Stimulated activated CD8-positive, alpha-beta memory T cell treated with anti-CD3 and anti-CD28 coated beads, Interleukin-12 subunit alpha, Interleukin-12 subunit beta, amount 100 ng/mL, for 4 hours (primary cell): ENCODE results near the gene RPH3AL.

Experiments
- DNase-seq: peaks from one replicate; pipeline ENCODE4 v3.0.0-alpha.2; 2020; ENCODE audit warnings: low read depth

Gene RPH3AL, protein sequence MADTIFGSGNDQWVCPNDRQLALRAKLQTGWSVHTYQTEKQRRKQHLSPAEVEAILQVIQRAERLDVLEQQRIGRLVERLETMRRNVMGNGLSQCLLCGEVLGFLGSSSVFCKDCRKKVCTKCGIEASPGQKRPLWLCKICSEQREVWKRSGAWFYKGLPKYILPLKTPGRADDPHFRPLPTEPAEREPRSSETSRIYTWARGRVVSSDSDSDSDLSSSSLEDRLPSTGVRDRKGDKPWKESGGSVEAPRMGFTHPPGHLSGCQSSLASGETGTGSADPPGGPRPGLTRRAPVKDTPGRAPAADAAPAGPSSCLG

DNA sequence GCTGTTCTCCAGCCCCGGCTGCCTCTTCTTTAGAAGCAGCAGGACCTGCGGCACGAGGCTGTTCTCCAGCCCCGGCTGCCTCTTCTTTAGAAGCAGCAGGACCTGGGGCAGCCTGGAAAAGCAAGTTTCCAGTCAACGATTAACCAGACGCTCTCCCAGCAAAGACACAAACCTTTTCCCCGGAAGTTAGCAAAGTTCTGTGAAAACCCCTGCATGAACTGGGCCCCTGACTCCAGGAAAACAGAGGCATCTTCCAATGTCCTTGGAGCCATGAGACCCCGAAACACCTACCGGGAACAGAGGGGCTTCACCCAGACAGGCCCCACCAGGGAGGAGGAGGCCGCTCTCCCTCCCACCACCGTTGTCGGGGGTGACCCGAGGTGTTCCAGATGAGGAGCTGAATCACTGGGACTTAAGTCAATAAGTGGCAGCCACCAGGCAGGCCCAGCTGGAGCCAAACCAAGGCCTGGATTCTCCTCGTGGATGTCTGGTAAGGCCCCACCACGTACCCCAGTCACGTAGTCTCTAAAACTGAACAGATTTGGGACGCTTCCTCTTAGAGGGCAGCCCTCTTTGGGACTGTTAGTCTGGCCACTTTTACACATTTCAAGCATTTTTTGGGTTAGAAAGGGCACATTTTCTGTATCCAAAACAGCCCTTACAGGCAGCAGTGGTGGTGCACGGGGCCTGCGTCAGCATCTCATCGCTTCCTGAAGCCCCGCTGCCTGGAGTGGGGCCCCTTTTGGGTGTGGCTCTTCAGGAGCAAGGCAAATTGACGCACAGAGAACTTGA lies at the start of gene RPH3AL:
Gene RPH3AL (minus strand): TSS at position 387 of the 792 bp plus-strand sequence. CDS start 25,264 bp downstream, outside the sequence.
- DNase-seq, result no peak

DNA sequence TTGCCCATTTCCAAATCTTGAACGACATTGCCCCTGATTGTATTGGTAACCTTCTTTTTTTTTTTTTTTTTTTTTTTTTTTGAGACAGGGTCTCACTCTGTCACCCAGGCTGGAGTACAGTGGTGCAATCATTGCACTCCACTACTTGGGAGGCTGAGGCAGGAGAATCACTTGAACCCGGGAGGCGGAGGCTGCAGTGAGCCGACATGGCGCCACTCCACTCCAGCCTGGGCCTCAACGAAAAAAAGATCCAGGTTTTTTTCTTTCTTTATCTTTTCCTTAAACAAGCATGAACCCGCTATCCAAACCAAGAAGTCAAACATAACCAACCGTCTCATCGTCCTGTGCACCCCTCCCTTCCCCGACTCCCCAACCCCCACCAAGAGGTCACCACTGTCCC lies 47.6 kb upstream of the RPH3AL start:
- DNase-seq, result no peak

DNA sequence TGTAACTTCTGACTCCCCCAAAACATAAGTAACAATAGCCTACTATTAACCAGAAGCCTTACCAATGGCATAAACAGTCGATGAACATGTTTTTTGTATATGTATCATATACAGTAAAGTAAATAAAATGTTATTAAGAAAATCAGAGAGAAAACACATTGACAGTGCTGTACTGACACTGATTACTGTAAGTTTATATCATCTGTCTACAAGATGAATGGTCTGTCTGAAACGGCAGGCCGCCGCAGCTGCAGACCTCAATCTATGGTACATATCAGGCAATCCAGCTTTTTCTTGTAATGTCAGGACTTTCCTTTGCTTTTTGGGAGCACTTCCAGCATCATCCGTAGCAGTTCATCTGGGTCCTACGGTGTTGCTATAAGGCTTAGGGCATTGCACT lies 44.2 kb upstream of the RPH3AL start:
- DNase-seq, result no peak

DNA sequence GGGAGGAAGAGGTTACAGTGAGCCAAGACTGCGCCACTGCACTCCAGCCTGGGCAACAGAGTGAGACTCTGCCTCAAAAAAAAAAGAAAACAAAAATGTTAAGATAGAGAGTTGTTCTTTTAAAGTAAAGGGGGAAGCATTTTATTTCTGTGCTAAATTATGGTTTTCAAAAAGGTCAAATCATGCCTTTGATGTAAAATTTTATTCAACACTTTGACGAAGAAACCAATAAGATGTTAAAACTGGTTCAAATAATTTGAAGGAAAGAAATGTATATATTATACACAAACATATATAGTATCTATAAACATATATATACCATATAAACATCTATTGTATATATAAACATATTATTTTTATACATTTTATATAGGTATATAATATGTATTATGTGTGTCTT lies 43.4 kb upstream of the RPH3AL start:
- DNase-seq, result no peak

DNA sequence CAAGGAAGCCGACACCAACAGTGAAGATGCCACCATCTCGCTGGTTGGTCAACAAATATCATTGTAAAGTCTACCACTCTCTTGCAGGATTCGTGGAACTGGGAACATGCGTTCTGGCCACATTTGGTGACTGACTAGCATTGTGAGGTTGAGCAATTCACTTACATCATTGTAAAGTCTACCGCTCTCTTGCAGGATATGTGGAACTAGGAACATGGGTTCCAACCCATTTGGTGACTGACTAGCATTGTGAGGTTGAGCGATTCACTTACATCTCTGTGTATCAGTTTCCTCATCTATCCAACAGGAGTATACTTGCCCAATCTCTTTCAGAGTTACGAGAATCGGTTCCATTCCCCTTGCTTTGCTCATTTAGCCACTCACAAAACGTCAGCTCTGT lies 42.6 kb upstream of the RPH3AL start:
- no peak for DNase-seq

DNA sequence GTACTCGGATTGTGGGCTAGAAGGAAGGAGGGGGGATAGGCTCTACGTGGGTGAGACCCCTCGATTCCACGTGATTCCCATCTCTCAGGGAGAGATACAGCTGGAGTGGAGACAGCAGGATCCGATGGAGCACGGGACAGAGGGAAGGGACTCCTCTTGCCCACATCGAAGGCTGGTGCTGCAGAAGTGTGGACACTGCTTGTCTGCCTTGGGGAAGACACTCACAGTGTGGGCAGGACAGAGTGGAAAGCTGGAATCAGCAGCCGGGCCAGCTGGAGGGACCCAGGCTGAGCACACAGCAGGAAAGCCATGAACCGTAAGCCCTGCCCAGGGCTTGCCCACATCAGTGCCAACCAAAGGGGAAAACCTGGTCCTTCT lies 42.1 kb upstream of the RPH3AL start:
- no peak for DNase-seq

DNA sequence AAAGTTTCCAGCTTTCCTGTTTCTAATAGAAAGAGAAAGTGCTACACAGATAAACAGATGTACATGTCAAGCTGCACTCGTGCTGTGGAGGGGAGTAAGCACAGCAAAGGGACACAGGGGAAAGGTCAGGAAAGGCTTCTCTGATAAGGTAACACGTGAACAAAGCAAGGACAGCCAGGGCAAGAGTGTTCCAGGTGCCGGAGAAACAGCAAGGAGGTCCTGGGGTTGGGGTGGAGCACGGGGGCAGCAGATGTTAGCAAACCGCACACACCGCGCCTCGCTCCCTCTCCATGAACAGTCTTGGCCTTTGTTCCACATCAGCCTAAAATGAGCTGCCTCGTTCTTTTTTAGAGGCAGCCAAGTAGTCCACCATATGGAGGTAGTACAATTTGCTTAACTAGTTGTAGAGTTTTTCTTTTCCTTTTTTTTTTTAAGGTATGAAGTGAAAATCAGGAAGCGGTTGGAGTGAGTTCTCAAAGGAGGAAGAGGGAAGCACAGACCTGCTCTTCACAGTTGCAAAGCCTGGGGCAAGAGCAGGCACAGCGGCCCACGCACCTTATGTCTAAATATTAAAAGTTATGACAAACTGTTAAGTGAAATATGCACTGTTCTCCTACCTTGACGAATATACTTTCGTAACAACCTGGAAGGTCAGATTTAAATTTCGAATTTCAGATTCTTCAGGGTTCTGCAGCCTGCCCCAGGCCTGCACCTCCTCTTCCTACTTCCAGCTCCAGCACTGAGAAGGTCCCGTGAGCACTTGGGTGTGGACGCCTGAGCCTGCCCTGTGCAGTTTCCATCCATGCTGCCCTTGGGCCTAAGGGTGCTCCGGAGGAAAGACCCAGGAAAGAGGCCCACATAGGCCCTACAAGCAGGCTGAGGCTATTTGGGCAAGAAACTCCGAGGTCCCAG lies 41.5 kb upstream of the RPH3AL start:
- no peak for DNase-seq

DNA sequence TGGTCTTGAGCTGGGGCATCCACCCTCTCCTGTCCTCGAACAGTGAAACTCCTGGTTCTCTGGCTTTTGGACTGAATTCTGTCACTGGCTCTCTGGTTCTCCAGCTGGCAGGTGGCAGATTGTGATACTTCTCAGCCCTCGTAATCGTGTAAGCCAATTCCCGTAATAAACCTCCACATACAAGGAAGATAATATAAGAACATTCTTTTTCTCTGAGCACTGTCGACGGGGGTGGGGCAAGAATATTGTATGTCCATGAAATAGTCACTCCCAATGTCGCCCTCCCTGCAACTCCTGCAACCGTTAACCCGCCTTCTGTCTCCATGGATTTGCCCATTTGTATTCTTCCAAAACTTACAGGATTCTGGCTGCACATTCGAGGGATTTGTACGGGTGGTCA lies 39.2 kb upstream of the RPH3AL start:
- no peak for DNase-seq

DNA sequence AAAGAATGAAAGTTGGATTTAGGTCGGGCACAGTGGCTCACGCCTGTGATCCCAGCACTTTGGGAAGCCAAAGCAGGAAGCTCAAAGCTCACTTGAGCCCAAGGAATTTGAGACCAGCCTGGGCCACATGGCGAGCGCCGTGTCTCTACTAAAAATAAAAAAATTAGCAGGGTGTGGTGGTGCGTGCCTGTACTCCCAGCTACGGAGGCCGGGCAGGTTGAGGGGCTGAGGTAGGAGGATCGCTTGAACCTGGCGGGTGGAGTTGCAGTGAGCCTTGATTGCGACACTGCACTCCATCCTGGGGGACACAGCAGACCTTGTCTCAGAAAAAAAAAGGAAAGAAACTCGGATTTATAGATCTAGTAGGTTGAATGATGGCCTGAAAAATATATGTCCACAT lies 37.4 kb upstream of the RPH3AL start:
- DNase-seq, result no peak

DNA sequence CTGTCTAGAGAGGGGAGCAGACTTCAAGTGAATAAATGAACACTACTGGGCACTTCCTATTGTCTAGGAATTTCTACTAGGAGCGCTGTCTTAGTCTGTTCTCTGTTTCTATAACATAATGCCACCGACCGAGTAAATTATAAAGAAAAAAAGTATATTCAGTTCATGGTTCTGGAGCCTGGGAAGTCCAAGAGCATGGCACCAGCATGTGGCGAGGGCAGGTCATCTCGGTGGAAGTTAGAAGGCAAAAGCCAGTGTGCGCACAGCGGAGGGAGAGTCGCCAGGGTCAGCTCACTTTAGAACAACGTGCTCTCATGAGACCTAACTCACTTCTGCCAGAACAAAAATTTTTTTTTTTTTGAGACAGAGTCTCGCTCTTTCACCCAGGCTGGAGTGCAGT lies 35.5 kb upstream of the RPH3AL start:
- no peak for DNase-seq

DNA sequence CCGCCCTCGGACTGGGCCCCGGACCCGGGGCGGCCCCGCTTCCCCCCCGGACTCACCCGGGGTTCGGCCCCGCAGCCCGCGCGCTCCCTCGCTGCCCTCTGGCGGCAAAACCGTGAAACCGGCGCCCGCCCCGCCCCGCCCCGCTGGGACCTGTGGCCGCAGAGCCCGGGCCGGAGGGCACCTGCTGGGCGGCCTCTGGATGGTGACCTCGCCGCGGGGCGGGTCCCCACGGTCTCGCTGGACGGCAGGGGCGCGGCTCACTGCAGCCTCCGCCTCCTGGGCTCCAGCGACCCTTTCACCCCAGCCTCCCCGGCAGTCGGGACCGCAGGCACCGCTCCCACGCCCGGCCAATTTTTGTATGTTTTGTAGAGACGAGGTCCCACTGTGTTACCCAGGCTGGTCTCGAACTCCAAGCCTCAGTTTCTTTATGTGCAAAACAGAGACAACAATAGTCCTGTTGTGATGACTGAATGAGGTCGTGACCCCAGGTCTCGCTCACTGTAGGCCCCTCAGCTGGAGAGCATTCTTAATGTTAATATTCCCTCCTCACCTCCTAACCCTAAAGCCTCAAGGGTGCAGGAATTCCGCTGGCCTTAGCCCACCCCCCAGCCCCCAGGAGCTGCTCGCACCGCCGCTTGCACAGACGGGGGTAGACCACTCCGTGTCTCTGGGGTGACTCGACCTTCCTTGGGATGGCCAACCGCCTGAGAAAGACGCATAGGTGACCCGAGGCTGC lies 33.7 kb upstream of the RPH3AL start:
- DNase-seq, result peak; percentile 56

DNA sequence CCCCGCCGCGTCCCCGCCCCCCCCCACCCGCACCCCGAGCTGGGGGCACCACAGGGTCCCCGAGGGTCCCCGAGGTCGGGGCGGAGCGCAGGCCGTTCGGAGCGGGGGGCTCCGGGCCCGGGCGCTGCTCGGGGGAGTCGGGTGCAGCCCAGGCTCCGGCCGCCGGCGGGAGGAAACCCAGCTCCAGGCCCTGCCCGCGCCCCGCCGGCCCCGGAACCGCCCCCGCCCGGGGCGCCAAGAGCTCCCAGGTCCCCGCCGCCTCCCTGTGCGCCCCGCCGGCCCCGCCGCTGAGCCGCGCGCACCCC lies 33.2 kb upstream of the RPH3AL start:
- DNase-seq, result no peak

DNA sequence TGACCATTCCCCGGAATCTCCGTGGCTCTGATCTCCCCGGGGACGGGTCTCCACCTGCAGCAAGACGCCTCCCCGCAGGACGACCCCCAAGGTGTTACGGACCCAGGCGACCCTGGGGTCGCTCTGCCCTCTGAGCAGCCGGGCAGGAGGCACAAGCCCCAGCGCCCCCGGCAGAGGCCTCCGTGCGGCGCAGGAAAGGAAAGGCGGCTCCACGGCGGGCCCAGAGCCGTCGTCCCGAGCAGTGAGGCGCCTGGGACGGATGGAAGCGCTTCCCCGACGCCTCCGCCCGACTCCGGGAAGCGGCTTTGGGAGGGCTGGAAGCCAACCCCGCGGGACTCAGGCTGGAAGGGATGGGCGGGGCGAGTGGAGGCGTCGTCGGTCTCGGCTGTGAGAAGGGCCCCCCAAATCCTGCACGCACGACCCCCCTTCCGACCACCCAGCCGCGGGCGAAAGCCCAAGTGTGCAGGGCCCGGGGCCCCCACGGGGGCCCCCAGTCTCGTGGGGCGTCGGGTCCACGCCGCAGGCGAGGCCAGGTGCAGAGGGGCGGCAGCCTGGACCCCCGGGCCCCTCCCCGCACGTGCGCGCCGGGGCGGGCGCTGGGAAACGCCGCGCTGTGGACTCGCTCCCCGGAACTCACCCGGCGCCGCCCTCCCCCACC lies 32.7 kb upstream of the RPH3AL start:
- DNase-seq, result no peak

DNA sequence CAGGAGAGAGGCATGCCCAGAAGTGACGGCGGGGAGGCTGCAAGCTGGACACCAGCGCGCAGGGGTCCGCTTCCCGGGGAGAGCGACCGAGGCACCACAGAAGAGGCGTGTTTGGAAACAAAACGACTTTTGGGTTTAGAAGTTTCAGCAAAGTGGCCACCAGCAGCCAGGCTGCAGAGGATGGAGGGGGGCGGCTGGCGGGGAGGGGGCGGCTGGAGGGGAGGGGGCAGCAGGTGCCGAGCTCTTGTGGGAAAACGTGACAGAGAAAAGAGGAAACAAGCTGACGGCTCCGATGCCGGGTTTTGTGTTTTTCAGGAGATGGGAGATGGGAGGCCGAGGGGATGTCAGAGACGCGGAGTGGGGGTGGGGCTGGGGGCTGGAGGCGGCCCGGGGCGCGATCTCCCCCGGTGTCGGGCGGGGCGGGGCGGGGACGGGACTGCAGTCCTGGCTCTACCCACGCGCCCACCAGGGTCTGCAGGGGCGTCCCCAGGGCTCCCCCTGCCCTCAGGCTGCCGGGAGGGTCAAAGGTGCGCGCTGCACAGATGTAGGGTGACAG lies 32.1 kb upstream of the RPH3AL start:
- no peak for DNase-seq

DNA sequence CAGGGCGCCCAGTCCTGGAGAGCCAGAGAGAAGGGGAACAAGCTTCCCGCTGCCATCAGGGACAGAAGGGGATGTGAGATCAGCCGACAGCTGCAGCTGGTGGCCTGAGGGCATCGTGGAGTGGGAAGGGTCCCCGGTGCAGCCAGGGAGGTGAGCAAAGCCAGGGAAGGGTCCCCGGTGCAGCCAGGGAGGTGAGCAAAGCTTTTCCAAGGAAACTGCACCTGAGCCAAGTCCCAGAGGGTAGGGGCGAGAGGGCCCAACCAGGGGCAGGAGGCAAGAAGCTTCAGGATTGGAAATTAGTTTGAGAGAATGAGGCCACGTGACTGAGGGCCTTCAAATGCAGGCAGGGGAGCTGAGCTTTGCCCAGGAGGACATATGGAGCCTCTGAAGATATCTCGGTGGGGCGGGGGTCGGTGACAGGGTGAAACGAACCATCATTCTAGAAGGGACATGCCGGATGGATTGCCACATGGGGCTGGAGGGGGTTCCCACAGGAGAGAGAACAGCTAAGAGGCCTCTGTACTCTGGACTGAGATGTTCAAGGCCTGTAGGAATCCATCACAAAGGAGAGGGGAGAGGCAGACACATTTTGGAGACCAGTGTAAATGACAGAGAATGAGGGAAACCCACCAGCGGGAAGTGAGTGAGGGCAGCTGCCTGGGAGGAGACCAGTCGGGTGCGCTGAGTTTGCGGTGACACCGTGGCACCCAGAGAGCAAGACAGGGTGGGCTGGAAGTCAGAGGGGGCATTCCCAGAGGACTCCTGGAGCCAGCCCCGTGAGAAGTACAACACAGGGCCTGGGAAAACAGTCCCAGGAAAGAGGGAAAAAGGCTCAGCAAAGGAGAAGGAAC lies 31.4 kb upstream of the RPH3AL start:
- no peak for DNase-seq

DNA sequence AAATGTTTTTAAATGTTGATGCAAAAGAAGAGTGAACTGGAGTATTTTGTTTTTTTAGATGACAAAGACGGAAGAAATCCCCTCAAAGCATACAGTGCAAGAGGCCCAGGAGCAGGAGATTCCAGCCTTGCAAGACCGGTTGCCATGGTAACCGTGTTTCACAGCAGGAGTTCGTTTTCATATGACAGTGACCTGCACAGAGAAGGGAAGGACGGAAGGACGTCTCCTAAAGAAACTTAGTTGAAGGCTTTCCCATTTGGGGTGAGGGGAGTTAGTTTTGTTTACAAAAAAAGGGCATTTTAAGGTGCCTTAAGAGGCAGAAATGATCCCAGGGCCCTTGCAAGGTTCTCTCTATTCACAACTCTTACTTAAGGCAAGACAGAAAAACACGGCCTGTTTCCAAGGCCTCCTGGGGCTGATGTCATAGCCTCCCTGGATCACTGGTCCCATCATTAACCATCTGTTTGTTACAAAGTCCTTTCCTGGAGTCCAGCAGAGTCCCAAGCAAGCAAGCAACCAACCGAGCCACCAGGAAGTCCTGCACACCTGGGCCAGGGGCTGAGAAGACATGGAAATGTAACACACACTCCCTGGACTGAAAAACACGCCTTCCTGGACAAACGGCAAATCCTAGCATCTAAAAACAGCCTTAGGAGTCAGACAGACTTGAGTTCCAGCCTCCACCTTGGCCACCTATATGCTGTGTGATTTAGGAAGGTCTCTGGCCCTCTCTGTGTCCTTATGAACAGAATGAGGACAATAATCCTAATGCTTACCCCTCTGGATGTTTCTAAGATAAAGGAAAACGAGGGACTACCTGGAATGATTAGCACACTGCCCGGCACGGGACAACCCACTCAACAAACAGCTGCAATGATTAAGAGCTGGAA lies 30.3 kb upstream of the RPH3AL start:
- no peak for DNase-seq

DNA sequence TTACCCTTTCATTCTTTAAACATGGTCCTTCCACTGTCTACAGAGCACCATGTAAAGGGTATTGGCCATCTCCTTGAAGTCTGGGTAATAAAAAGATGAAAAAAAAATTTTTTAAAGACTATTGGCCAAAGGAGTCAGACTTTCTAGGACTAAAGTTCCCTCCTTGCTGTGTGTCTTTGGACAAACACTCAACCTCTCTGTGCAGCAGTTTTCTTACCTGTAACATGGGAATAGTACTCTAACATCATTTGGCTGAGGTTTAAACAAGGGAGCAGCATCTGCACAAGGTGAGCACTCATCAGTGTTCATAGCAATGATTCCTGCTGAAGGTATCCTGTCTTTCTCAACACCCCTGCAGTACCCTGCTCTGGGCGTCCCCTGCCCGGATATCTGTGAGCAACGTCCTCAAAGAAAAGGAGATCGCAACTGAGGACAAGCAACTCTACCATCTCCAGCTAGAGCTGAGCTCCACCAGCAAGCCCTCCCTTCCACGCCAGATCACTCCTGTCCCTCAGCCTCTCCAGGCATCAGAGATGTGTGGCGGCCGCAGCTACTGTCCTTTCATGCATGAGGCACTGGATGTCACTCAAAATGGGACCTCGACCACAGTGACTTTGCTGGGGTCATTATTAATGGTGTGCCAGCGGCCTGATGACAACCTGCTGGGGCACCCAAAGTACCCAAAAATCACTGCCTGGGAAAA lies 29.5 kb upstream of the RPH3AL start:
- no peak for DNase-seq

DNA sequence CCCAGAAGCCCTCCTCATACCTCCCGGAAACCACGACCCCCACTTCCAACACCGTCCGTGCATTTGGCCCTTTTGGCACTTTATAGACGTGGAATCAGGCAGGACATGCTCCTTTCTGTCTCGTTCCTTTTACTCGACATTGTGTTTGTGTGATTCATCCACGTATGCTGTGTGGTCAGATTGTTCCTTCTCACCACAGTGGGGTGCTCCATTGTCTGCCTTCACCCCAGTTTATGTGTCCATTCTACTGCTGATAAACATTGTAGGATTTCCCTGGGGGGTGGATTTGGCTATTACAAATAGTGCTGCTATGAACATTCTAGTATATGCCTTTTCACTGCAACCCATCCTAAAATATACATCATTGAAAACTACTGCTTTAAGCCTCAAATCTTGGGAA lies 28.9 kb upstream of the RPH3AL start:
- no peak for DNase-seq
